ENCODE measurements around the gene SVOP. TPM values are rescaled to one million over a fixed set of nuclear protein-coding genes. Genes with fewer than 3 reads are reported as not detected.
"Not testable (repeated sequence)": the region's sequence is repeated elsewhere in the genome, so short reads cannot be mapped to it uniquely, and the experiment has no call there.

SVOP gene
- total RNA-seq, 1 experiment from 2014 or later: not detected

DNA sequence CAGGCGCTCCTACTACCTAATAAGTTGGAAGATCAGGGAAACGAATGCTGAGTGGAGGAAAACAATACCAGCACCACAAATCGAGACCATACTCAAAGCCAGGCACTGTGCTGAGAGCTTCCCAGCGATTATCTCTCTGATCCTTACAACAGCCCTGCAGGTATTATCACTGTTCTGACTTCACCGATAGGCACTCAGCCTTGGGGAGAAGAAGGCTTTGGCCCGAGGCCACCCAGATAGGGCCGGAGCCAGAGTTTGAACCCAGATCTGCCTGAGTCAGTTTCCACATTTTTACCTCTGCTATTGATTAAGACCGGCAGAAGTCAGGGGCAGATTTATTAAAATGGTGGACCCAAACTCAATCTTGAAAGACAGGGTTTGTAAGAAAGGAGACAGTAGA, 4.9 kb downstream of the SVOP start:
- no peak for DNase-seq (ENCODE audit: low read depth in 1 of 2, low spot score in 2 of 2)
- H3K27me3 ChIP-seq (replicated peaks): peaks cover 13% of the 10 kb centered on the region; the same call in 1 of the 2 replicates
- H3K4me1 ChIP-seq (replicated peaks): no peaks in the 10 kb centered on the region
- H3K9me3 ChIP-seq (replicated peaks): no peaks in the 10 kb centered on the region
- H3K4me3 ChIP-seq: no peak overlapping the region
- no peak overlapping the region for H3K27ac ChIP-seq
- no peaks in the 10 kb centered on the region for H3K36me3 ChIP-seq

DNA sequence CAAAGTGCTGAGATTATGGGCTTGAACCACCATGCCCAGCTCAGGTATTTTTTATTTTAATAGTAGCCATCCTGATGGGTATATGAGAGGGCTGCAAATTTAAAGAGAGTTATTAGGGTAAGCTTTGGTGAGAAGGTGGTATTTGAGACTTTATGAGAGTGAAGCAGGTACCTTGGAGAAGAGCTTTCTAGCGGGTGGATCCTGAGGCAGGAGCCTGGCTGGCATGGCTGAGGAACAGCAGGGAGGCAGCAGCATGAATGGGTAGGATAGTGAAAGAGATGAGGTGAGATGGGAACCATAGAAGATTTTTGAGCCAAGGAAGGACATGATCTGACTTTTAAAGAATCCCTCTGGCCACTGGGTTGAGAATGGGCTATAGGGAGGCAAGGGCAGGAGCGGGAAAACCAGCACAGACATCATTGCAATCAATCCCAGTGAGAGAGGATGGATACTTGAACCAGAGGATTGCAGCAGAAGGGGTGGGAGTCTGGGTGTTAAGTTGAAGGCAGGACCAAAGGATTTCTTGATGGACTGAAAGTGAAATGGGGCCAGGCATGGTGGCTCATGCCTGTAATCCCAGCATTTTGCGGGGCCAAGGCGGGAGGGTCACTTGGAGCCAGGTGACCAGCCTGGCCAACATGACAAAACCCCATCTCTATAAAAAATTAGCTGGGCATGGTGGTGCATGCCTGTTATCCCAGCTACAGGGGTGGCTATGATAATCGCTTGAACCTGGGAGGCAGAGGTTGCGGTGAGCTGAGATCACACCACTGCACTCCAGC, 5.7 kb downstream of the SVOP start:
- Histone ChIP-seq H3K9me3 (replicated peaks) (no peaks in the 10 kb centered on the region), H3K4me1 (replicated peaks) (no peaks in the 10 kb centered on the region), H3K27ac (no peak overlapping the region), H3K4me3 (no peak overlapping the region), H3K36me3 (no peaks in the 10 kb centered on the region), H3K27me3 (replicated peaks) (peaks cover 13% of the 10 kb centered on the region; the same call in 1 of the 2 replicates)
- no peak for DNase-seq (ENCODE audit: low read depth in 1 of 2, low spot score in 2 of 2)

DNA sequence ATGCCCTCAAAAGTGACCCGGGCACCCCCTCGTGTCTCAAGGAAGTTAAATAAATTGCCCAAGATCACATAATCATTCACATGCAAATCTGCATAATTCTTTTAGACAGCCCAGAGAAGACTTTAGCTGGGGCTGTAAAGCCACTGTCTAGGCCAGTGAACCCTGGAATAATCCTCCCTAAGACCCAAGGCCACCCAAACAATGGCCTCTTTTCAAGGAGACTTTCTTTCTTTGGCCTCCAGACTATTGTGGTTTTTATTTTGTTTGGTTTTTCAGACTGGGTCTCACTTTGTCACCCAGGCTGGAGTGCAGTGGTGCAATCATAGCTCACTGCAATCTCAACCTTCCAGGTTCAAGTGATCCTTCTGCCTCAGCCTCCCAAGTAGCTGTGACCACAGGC, 10.6 kb downstream of the SVOP start:
- Histone ChIP-seq H3K4me3 (no peak overlapping the region), H3K9me3 (replicated peaks) (no peaks in the 10 kb centered on the region), H3K4me1 (replicated peaks) (no peaks in the 10 kb centered on the region), H3K36me3 (no peaks in the 10 kb centered on the region), H3K27ac (no peak overlapping the region), H3K27me3 (replicated peaks) (0 out of 2 replicates have a peak, but pooled peaks cover 13% of the 10 kb centered on the region)
- no peak for DNase-seq (ENCODE audit: low read depth in 1 of 2, low spot score in 2 of 2)

DNA sequence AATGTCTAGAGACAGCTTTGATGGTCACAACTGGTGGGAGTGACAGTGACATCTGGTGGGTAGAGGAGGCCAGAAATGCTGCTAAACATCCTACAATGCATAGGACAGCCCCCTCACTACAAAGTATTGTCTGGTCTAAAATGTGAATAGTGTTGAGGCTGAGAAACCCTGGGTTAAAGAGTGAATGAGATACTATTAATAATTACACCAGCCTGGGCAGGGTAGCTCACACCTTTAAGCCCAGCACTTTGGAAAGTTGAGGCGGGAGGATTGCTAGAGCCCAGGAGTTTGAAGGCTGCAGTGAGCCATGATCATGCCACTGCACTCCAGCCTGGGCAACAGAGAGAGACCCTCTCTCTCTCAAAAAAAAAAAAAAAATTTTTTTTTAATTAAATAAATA, 11.1 kb downstream of the SVOP start:
- Histone ChIP-seq H3K27ac (no peak overlapping the region), H3K36me3 (no peaks in the 10 kb centered on the region), H3K27me3 (replicated peaks) (0 out of 2 replicates have a peak, but pooled peaks cover 13% of the 10 kb centered on the region), H3K4me1 (replicated peaks) (no peaks in the 10 kb centered on the region), H3K4me3 (no peak overlapping the region), H3K9me3 (replicated peaks) (no peaks in the 10 kb centered on the region)
- no peak for DNase-seq (ENCODE audit: low read depth in 1 of 2, low spot score in 2 of 2)

DNA sequence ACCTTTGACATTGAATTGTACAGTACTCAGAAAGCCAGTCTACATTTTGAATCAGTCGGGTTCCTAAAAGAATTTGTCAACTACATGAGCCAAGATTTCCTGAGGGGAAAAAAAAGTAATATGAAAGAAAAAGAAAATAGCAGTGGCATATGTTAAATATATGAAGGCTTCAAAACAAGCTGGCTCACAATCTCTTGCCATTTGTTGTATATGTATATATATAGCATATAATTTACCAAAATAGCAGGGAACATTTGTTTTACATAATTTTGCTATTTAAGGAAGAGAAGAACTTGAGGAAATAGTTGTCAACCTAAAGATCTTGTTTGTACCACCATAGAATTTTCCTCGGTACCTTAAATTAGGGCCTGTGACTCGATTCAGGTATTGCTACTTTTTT, 16.9 kb downstream of the SVOP start:
- no peak for DNase-seq (ENCODE audit: low read depth in 1 of 2, low spot score in 2 of 2)
- no peaks in the 10 kb centered on the region; the same call in 1 of the 2 replicates for H3K27me3 ChIP-seq (replicated peaks)
- no peak overlapping the region for H3K4me3 ChIP-seq
- no peaks in the 10 kb centered on the region for H3K9me3 ChIP-seq (replicated peaks)
- no peaks in the 10 kb centered on the region for H3K4me1 ChIP-seq (replicated peaks)
- H3K27ac ChIP-seq: no peak overlapping the region
- H3K36me3 ChIP-seq: no peaks in the 10 kb centered on the region

DNA sequence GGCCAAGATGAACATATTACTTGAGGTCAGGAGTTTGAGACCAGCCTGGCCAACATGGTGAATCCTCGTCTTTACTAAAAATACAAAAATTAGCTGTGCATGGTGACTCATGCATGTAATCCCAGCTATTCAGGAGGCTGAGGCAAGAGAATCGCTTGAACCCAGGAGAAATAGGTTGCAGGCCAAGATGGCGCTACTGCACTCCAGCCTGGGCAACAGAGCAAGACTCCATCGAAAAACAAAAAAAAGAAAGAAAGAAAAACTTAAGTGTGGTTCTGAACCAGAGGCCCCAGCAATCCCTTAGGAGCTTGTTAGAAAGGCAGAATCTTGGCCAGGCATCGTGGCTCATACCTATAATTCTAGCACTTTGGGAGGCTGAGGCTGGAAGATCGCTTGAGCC, 24.5 kb downstream of the SVOP start:
- H3K4me1 ChIP-seq (replicated peaks): no peaks in the 10 kb centered on the region
- no peak for DNase-seq (ENCODE audit: low read depth in 1 of 2, low spot score in 2 of 2)
- H3K9me3 ChIP-seq (replicated peaks): no peaks in the 10 kb centered on the region
- H3K36me3 ChIP-seq: no peaks in the 10 kb centered on the region
- H3K4me3 ChIP-seq: no peak overlapping the region
- H3K27me3 ChIP-seq (replicated peaks): no peaks in the 10 kb centered on the region
- H3K27ac ChIP-seq: no peak overlapping the region

DNA sequence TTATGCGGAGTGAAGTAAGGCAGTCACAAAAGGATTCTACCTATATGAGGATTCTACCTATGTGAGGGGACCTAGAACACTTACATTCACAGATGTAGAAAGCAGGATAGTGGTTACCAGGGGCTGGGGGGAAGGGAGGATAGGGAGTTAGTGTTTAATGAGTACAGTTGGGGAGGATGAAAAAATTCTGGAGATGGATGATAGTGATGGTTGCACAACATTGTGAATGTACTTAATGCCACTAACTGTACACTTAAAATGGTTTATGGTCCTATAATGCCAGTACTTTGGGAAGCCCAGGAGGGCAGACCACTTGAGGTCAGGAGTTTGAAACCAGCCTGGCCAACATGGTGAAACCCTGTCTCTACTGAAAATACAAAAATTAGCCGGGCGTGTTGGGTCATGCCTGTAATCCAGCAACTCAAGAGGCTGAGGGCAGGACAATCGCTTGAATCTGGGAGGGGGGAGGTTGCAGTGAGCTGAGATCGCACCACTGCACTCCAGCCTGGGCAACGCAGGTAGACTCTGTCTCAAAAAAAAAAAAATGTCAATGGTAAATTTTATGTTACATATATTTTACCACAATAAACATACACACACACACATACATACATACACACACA, 25.4 kb downstream of the SVOP start:
- H3K9me3 ChIP-seq (replicated peaks): no peaks in the 10 kb centered on the region
- no peak overlapping the region for H3K27ac ChIP-seq
- H3K4me1 ChIP-seq (replicated peaks): no peaks in the 10 kb centered on the region
- no peak for DNase-seq (ENCODE audit: low read depth in 1 of 2, low spot score in 2 of 2)
- no peaks in the 10 kb centered on the region for H3K36me3 ChIP-seq
- no peak overlapping the region for H3K4me3 ChIP-seq
- H3K27me3 ChIP-seq (replicated peaks): no peaks in the 10 kb centered on the region

DNA sequence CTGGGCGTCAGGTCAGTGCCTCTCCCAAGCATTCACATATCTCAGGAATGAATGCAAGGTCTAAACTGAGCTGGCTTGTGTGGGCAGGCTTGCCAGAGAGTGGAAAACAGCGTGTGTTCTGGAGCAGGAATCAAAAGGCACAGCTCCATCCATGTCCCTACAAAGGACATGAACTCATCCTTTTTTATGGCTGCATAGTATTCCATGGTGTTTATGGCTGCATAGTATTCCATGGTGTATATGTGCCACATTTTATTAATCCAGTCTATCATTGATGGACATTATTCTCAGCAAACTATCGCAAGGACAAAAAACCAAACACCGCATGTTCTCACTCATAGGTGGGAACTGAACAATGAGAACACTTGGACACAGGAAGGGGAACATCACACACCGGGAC, 30.8 kb downstream of the SVOP start:
- not testable (repeated sequence) for H3K4me3 ChIP-seq; H3K9me3 ChIP-seq (replicated peaks); H3K36me3 ChIP-seq; DNase-seq (ENCODE audit: low read depth in 1 of 2, low spot score in 2 of 2); H3K4me1 ChIP-seq (replicated peaks); H3K27me3 ChIP-seq (replicated peaks); H3K27ac ChIP-seq

DNA sequence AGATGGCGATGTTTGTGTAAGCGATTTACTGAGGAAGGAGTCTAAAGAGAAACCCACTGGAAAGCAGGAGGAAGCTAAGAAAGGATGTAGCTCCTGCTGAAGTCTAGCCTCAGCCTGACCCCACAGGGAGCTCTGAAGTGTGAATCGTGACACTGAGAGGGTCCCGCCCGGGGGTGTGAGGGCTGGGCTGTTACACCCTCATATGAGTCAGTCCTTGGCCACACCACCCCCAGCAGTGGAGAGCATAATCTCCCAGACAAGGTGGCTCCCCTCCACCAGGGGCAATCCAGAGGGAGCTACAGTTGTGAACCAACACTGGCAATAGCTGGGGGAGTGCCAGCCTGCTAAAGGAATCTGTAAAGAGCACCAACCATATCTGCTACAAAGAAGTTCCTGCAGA, 31.5 kb downstream of the SVOP start:
- Histone ChIP-seq H3K27ac (no peak overlapping the region), H3K27me3 (replicated peaks) (no peaks in the 10 kb centered on the region), H3K4me3 (no peak overlapping the region), H3K9me3 (replicated peaks) (no peaks in the 10 kb centered on the region), H3K36me3 (no peaks in the 10 kb centered on the region), H3K4me1 (replicated peaks) (no peaks in the 10 kb centered on the region)
- DNase-seq (ENCODE audit: low read depth in 1 of 2, low spot score in 2 of 2): peak in 1 of 2 experiments; percentile 43

DNA sequence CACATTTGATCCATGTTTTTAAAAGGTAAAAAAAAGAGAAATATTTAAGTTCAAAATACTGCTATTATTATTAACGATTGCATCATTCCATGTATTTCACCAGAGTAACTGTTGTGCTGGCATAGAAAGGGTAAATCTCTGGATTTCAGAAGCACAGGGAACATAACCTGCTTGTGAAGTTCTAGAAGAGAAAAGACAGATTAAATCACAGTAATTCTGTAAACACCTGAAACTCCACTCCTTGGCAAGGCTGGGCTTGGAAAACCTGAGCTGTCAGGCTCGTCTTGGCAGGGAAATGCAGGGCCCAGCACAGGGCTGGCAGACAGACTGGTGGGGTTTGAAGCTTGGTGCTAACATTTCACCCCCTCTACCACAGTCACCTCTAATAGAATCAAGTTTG, 35.1 kb downstream of the SVOP start:
- no peak for DNase-seq (ENCODE audit: low read depth in 1 of 2, low spot score in 2 of 2)
- Histone ChIP-seq H3K4me3 (no peak overlapping the region), H3K4me1 (replicated peaks) (no peaks in the 10 kb centered on the region)

DNA sequence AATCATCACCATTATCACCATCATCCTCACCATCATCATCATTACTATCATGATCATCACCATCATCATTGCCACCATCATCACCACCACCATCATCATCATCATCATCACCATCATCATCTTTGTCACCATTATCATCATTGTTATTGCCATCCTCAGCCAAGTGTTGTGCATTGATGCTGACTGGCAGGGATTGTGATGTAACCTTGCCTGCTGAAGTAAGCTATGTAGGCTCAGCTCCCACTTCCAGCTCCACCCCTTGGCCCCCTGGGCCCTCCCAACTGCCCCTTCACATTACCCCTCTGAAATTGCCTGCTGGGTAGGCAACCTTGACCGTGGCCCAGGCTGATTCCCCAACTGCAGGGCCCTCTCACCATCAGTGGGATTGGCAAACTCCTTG, 37.6 kb downstream of the SVOP start:
- DNase-seq (ENCODE audit: low read depth in 1 of 2, low spot score in 2 of 2): no peak
- Histone ChIP-seq H3K4me1 (replicated peaks) (no peaks in the 10 kb centered on the region), H3K27ac (no peak overlapping the region), H3K9me3 (replicated peaks) (no peaks in the 10 kb centered on the region; the same call in 1 of the 2 replicates), H3K4me3 (no peak overlapping the region), H3K27me3 (replicated peaks) (no peaks in the 10 kb centered on the region), H3K36me3 (no peaks in the 10 kb centered on the region)

More for the DNA sequence above, 35.1 kb downstream of the SVOP start:
- H3K27me3 ChIP-seq (replicated peaks): no peaks in the 10 kb centered on the region
- no peak overlapping the region for H3K27ac ChIP-seq
- no peaks in the 10 kb centered on the region for H3K36me3 ChIP-seq
- H3K9me3 ChIP-seq (replicated peaks): no peaks in the 10 kb centered on the region; the same call in 1 of the 2 replicates

DNA sequence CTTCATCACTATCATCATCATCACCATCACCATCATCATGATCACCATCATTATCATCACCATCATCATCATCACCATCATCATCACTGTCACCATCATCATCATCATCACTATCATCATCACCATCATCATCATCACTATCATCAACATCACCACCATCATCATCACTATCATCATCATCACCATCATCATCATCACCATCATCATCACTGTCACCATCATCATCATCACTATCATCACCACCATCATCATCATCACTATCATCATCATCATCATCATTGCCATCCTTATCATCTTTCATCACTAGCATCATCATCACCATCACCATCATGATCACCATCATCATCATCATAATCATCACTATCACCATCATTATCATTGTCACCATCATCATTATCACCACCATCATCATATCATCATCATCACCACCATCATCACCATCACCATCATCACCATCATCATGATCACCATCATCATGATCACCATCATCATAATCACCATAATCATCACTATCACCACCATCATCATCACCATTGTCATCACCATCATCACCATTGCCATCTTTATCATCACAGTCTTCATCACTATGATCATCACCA, 38.1 kb downstream of the SVOP start:
- no peaks in the 10 kb centered on the region; the same call in 1 of the 2 replicates for H3K9me3 ChIP-seq (replicated peaks)
- no peak overlapping the region for H3K4me3 ChIP-seq
- H3K4me1 ChIP-seq (replicated peaks): no peaks in the 10 kb centered on the region
- H3K36me3 ChIP-seq: no peaks in the 10 kb centered on the region
- no peaks in the 10 kb centered on the region for H3K27me3 ChIP-seq (replicated peaks)
- no peak overlapping the region for H3K27ac ChIP-seq
- DNase-seq (ENCODE audit: low read depth in 1 of 2, low spot score in 2 of 2): no peak

DNA sequence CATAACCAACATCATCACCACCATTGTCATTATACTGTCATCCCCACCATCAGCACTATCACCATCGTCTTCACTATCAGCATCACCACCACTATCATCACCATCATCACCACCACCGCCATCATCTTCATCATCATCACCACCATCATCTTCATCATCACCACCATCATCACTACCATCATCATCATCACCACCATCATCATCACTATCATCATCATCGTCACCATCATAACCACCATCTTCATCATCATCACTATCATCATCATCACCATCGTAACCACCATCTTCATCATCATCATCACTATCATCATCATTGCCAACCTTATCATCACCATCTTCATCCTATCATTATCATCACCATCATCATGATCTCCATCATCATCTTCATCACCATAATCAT, 39.0 kb downstream of the SVOP start:
- DNase-seq (ENCODE audit: low read depth in 1 of 2, low spot score in 2 of 2): no peak
- Histone ChIP-seq H3K27me3 (replicated peaks) (no peaks in the 10 kb centered on the region), H3K9me3 (replicated peaks) (no peaks in the 10 kb centered on the region; the same call in 1 of the 2 replicates), H3K27ac (no peak overlapping the region), H3K4me3 (no peak overlapping the region), H3K36me3 (no peaks in the 10 kb centered on the region), H3K4me1 (replicated peaks) (no peaks in the 10 kb centered on the region)
